ENCODE measurements around the gene PSMA5.
"Not testable (repeated sequence)": the region's sequence is repeated elsewhere in the genome, so short reads cannot be mapped to it uniquely, and the experiment has no call there.

PSMA5 gene

DNA sequence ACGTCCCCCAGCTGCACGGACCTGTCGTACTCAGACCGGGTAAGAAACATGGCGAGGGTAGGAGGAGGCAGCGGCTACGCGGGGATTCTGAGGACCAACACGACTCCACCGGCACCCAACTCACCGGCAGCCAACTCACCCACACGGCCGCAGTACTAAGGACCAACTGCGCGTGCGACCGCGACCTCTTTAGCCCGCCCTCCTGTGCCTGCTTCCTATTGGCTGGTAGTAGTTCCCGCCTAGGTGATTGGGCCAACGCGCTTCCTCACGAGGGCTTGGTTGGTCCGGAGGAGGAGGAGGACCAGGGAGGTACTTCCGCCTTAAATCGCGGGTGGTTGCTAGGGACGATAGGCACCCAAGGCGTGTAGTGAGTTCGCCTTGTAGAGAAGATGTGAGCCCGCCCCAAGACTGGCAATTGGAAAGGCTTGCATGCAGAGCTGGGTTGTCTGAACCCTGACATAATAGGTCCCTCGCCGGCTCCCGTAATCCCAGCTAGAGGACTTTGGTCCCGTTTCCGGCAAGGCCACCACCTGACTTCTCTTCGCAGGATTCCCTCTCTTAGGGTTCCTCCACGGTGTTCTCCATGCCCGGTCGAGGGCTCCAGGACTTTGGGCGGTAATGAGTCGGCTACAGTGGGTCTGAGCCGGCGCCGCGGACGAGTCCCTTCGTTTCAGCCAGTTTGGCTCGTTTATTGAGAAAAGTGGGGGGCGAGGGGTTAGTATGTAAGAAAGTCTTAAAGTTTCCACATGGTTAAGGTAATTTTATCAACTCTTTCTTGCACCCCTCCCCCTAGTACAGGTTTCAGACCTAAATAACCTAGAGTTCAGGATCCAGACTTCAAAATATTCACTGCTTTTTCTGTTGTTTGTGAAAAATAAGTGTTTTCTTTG, at the start of gene PSMA5:
Gene PSMA5, minus strand, starts transcription at position 168 of the 890 bp plus-strand sequence. Its CDS starts 118 bp downstream, at position 50.
- DNase-seq (ENCODE audit: low read depth): peak; percentile 99
- TF ChIP-seq, protein P1, sequence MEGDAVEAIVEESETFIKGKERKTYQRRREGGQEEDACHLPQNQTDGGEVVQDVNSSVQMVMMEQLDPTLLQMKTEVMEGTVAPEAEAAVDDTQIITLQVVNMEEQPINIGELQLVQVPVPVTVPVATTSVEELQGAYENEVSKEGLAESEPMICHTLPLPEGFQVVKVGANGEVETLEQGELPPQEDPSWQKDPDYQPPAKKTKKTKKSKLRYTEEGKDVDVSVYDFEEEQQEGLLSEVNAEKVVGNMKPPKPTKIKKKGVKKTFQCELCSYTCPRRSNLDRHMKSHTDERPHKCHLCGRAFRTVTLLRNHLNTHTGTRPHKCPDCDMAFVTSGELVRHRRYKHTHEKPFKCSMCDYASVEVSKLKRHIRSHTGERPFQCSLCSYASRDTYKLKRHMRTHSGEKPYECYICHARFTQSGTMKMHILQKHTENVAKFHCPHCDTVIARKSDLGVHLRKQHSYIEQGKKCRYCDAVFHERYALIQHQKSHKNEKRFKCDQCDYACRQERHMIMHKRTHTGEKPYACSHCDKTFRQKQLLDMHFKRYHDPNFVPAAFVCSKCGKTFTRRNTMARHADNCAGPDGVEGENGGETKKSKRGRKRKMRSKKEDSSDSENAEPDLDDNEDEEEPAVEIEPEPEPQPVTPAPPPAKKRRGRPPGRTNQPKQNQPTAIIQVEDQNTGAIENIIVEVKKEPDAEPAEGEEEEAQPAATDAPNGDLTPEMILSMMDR (IDR thresholded peaks at IDR 0.05; ENCODE audit: low read depth, low read length, missing control alignments): no peak
- H3K4me3 ChIP-seq (ENCODE audit: low read depth, low read length): peak within 1 kb of the TSS; percentile 94

- DNase-seq (ENCODE audit: low read depth): no peak
- no peak overlapping the region for H3K4me3 ChIP-seq (ENCODE audit: low read depth, low read length)
- TF ChIP-seq, protein P1 (IDR thresholded peaks at IDR 0.05; ENCODE audit: low read depth, low read length, missing control alignments): no peak
These were observed 49.0 kb upstream of the PSMA5 start for GRCh38 chr1:109475261-109475660.

DNA sequence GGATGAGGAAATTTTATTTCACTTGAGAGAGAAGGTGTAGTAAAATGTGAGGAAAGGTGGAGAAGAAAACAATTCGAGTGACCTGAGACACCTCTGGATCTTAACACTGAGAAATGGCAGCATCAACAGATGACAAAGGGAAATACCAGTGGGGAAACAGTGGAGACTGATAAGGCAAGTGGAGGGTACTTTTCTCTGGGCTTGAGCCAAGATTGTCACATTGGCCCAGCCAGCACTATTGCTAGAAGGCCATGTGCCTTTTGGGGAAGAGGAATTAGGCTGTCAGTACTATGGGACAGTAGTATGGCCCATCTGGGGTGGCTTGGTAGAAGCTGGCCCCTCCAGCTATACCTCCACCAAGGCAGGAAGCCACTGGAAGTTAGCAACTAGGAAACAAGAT, 48.4 kb upstream of the PSMA5 start:
- H3K4me3 ChIP-seq (ENCODE audit: low read depth, low read length): no peak overlapping the region
- TF ChIP-seq, protein P1 (IDR thresholded peaks at IDR 0.05; ENCODE audit: low read depth, low read length, missing control alignments): no peak
- DNase-seq (ENCODE audit: low read depth): no peak

DNA sequence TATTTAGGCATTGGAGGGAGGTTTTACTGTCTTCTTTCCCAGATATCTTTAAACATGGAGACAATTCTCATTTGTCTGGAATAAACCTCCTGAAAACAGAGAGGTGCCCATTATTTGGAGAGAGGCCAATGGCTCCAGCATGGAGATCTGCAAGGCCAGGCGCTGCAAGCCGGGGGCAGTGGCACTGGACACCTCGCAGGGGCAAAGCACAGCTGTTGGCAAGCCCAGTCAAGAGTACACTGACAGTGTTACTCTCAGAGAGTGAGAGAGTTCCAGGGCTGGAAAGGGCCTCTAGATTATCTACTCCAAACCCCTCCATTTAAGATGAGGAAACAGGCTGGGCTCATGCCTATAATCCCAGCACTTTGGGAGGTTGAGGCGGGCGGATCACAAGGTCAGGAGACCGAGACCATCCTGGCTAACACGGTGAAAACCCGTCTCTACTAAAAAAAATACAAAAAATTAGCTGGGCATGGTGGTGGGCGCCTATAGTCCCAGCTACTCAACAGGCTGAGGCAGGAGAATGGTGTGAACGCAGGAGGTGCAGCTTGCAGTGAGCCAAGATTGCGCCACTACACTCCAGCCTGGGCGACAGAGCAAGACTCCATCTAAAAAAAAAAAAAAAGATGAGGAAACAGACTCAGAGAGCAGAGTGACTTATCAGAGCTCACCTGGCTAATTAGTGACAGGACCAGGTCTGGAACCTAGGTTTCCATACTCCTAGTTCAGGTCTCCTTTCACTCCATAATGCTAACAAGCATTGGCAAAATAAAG, 47.2 kb upstream of the PSMA5 start:
- DNase-seq (ENCODE audit: low read depth); H3K4me3 ChIP-seq (ENCODE audit: low read depth, low read length): not testable (repeated sequence)

GRCh38 chr1:109472779-109473178, 46.5 kb upstream of the PSMA5 start:
- TF ChIP-seq, protein P1 (IDR thresholded peaks at IDR 0.05; ENCODE audit: low read depth, low read length, missing control alignments): no peak
- no peak overlapping the region for H3K4me3 ChIP-seq (ENCODE audit: low read depth, low read length)
- no peak for DNase-seq (ENCODE audit: low read depth)

- H3K4me3 ChIP-seq (ENCODE audit: low read depth, low read length): no peak overlapping the region
- DNase-seq (ENCODE audit: low read depth): no peak
- TF ChIP-seq, protein P1 (IDR thresholded peaks at IDR 0.05; ENCODE audit: low read depth, low read length, missing control alignments): no peak
These were observed 44.0 kb upstream of the PSMA5 start for GRCh38 chr1:109470245-109470644.

- H3K4me3 ChIP-seq (ENCODE audit: low read depth, low read length): no peak overlapping the region
- TF ChIP-seq, protein P1 (IDR thresholded peaks at IDR 0.05; ENCODE audit: low read depth, low read length, missing control alignments): no peak
These were observed 42.7 kb upstream of the PSMA5 start for GRCh38 chr1:109468903-109469302.

More at GRCh38 chr1:109468903-109469302, 42.7 kb upstream of the PSMA5 start:
- no peak for DNase-seq (ENCODE audit: low read depth)
